Spleen (tissue), 11 donors: ENCODE data around the gene SMU1. TPM values are rescaled to one million over a fixed set of nuclear protein-coding genes. Genes with fewer than 3 reads are reported as not detected.

ENCODE experiments used
- DNase-seq: peaks from one replicate; pipeline ENCODE4 v3.0.0-alpha.2; 2020
- H3K27ac ChIP-seq, 8 donors: fragments of 200-600 bp; sonication (generic) in 7 of 8; 1 replicate in 4 of 8; 2 replicates in 4 of 8; pipeline versions ENCODE4 v1.5.0 to v1.8.0; 2016 to 2021; ENCODE audit warnings: inconsistent platforms in 4 of 8, mild to moderate bottlenecking in 4 of 8, moderate library complexity in 1 of 8
- H3K27me3 ChIP-seq, 7 donors: fragments of 200-600 bp; sonication (generic) in 6 of 7; replicated peaks in 1 of 7; 1 replicate in 4 of 7; 2 replicates in 3 of 7; pipeline versions ENCODE4 v1.5.0 to v1.8.0; 2016 to 2021; ENCODE audit warnings: inconsistent platforms in 3 of 7, mild to moderate bottlenecking in 1 of 7
- H3K36me3 ChIP-seq, 6 donors: fragments of 200-600 bp; sonication (generic) in 5 of 6; 1 replicate in 4 of 6; 2 replicates in 2 of 6; pipeline versions ENCODE4 v1.5.0 to v1.8.0; 2016 to 2021; ENCODE audit warnings: inconsistent platforms in 2 of 6
- H3K4me1 ChIP-seq, 6 donors: fragments of 200-600 bp; sonication (generic) in 5 of 6; 1 replicate in 3 of 6; 2 replicates in 3 of 6; pipeline versions ENCODE4 v1.5.0 to v1.8.0; 2016 to 2021; ENCODE audit warnings: inconsistent platforms in 3 of 6
- H3K4me3 ChIP-seq, 8 donors: fragments of 200-600 bp; sonication (generic) in 7 of 8; 1 replicate in 4 of 8; 2 replicates in 4 of 8; pipeline versions ENCODE4 v1.5.0 to v1.8.0; 2016 to 2021; ENCODE audit warnings: inconsistent platforms in 4 of 8, mild to moderate bottlenecking in 4 of 8, moderate library complexity in 2 of 8
- H3K9me3 ChIP-seq, 8 donors: fragments of 200-600 bp; sonication (generic) in 7 of 8; 1 replicate in 4 of 8; 2 replicates in 4 of 8; pipeline versions ENCODE4 v1.5.0 to v1.8.0; 2016 to 2021; ENCODE audit warnings: inconsistent platforms in 4 of 8
- POLR2A ChIP-seq, 3 donors: fragments of 450-650 bp; IDR thresholded peaks; one replicate each; pipeline ENCODE4 v1.5.1; 2017; ENCODE audit warnings: antibody characterized with exemption in 3 of 3, mild to moderate bottlenecking in 1 of 3
- POLR2AphosphoS5 ChIP-seq, 3 donors: sonication (generic); formaldehyde crosslinking; IDR thresholded peaks; one replicate each; pipeline ENCODE4 v1.5.1; 2017; ENCODE audit warnings: antibody characterized with exemption in 3 of 3
- WGBS, 5 donors: extraction: QIAGEN DNeasy Blood & Tissue Kit in 3 of 5; methylation state at CpG; one replicate each; pipeline versions ENCODE4 v1.1.5 to v1.1.7; 2013 to 2018; 5-methylcytosine and 5-hydroxymethylcytosine counted together
- intact Hi-C: fragments of 100-400 bp; cut with DNase I; formaldehyde crosslinking; loops from one replicate; pipeline ENCODE4 v1.15.0; 2023; ENCODE audit warnings: low total_unique reads
- polyA plus RNA-seq, 3 donors: library from polyadenylated mRNA; stranded (reverse); fragments of 200-250 nt; gene quantifications; one replicate each; pipeline ENCODE4 v1.2.1, GENCODE V29; 2013
- total RNA-seq, 7 donors: library from RNA; depleted of rRNA in 3 of 7; stranded (reverse); fragments of >200 nt in 3 of 7; fragmentation: NEBNext Ultra II Directional in 4 of 7; extraction: Animal tissue kit (Norgen Biotek cat#: 25700) in 4 of 7; gene quantifications; one replicate each; pipeline versions ENCODE4 v1.1.0 to v1.2.1, GENCODE V29; 2016 to 2021
- TF ChIP-seq, protein P1 (sequence below), 11 experiments: fragments of 200-600 bp in 7 of 11; fragments of 450-650 bp in 4 of 11; sonication (generic) in 4 of 11; IDR thresholded peaks in 8 of 11; conservative IDR thresholded peaks in 3 of 11; 1 replicate in 7 of 11; 2 replicates in 4 of 11; pipeline versions ENCODE4 v1.4.0 to v1.8.0; 2016 to 2021; ENCODE audit warnings: antibody characterized with exemption in 11 of 11, inconsistent platforms in 4 of 11, mild to moderate bottlenecking in 1 of 11
- donor health status: healthy with polysubstance abuse.
- donor health status: DM: no; HTN: no; CAD: no; lungs with moderate emphysema.
- donor health status: DM: no; HTN: no; CAD: no.
- donor health status: Bipolar disorder and iron deficiency.
- donor health status: healthy.
- donor health status: DM: no; HTN: no; CAD: no.
- donor health status: DM: yes; HTN: yes; CAD: no.

The SMU1 gene
- total and polyA plus RNA-seq, 10 donors = 7.2 to 23.3 (median 18.8) TPM

DNA sequence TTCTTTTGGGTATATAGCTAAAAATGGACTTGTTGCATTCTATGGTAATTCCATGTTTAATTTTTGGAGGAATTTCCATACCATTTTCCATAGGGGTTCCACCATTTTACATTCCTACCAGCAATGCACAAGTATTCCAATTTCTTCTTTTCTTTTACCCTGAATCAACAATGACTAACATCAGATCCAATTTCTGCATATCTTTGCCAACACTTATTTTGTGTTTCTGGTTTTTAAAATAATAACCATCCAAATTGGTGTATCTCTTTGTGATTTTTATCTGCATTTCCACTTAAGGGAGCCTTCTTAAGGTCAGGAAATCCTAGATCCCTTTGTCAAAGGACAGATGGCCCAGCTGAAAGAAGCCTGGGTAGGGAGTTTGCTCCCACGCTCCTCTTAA is 29.5 kb upstream of the SMU1 start:
- peak overlapping the region in 1 of 8 donors; percentile 69 for H3K27ac ChIP-seq
- TF ChIP-seq, protein P1, sequence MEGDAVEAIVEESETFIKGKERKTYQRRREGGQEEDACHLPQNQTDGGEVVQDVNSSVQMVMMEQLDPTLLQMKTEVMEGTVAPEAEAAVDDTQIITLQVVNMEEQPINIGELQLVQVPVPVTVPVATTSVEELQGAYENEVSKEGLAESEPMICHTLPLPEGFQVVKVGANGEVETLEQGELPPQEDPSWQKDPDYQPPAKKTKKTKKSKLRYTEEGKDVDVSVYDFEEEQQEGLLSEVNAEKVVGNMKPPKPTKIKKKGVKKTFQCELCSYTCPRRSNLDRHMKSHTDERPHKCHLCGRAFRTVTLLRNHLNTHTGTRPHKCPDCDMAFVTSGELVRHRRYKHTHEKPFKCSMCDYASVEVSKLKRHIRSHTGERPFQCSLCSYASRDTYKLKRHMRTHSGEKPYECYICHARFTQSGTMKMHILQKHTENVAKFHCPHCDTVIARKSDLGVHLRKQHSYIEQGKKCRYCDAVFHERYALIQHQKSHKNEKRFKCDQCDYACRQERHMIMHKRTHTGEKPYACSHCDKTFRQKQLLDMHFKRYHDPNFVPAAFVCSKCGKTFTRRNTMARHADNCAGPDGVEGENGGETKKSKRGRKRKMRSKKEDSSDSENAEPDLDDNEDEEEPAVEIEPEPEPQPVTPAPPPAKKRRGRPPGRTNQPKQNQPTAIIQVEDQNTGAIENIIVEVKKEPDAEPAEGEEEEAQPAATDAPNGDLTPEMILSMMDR (IDR thresholded peaks at IDR 0.05 in 8 of 11, conservative IDR thresholded peaks at IDR 0.05 in 3 of 11) = no peak
- no peak for TF ChIP-seq POLR2AphosphoS5 (IDR thresholded peaks at IDR 0.05)
- TF ChIP-seq POLR2A (IDR thresholded peaks at IDR 0.05) = no peak
- intact Hi-C loops = no loop called here
- H3K36me3 ChIP-seq = peaks cover 0 to 24% (median 6%) of the 10 kb centered on the region in 6 donors
- H3K4me1 ChIP-seq = peaks cover 0 to 31% (median 17%) of the 10 kb centered on the region in 6 donors
- WGBS, 5 donors = 93 to 100% (median 95%) methylated on average over 1 of the region's 1 CpG
- no peak overlapping the region for H3K4me3 ChIP-seq
- no peaks in the 10 kb centered on the region for H3K9me3 ChIP-seq
- H3K27me3 ChIP-seq = no peaks in the 10 kb centered on the region
- no peak for DNase-seq

DNA sequence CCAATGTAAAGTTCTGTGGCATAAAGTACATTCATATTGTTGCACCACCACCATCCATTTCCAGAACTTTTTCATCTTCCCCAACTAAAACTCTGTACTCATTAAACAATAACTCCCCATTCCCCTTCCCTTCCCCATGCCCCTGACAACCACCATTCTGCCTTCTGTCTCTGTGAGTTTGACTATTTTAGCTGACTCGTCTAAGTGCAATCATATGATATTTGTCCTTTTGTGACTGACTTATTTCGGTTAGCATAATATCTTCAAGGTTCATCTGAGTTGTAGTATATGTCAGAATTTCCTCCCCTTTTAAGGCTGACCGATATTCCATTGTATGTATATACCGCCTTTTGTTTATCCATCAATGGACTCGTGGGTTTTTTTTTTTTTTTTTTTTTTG is 29.0 kb upstream of the SMU1 start:
- intact Hi-C loops = no loop called here
- H3K4me3 ChIP-seq = no peak overlapping the region
- WGBS, 5 donors = 74 to 94% (median 88%) methylated on average over 5 of the region's 5 CpGs
- peaks cover 0 to 28% (median 16%) of the 10 kb centered on the region in 6 donors for H3K4me1 ChIP-seq
- no peaks in the 10 kb centered on the region for H3K9me3 ChIP-seq
- DNase-seq = no peak
- no peak overlapping the region for H3K27ac ChIP-seq
- TF ChIP-seq POLR2AphosphoS5 (IDR thresholded peaks at IDR 0.05) = no peak
- no peak for TF ChIP-seq POLR2A (IDR thresholded peaks at IDR 0.05)
- TF ChIP-seq, protein P1 (IDR thresholded peaks at IDR 0.05 in 8 of 11, conservative IDR thresholded peaks at IDR 0.05 in 3 of 11) = no peak
- no peaks in the 10 kb centered on the region for H3K27me3 ChIP-seq
- H3K36me3 ChIP-seq = peaks cover 0 to 19% (median 4%) of the 10 kb centered on the region in 6 donors

DNA sequence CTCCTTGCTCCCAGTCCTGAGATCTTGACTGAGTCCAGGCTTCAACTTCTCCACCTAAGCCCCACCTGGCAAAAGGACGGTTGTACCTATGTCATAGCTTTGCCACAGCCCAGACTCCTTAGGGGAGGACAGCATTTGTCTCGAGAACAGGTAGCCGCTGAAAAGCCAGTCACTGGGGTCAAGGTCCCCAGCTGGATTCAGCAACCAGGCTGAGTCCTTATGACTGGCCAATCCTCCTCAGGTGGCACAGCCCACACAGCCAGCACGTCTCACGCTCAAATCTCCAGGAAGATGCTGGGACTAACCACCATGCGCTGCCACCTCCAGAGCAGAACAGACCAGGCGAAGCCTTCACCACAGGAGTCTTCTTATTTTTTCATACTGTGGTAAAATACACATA is 27.9 kb upstream of the SMU1 start:
- Histone ChIP-seq H3K9me3 (no peaks in the 10 kb centered on the region), H3K27ac (no peak overlapping the region), H3K4me3 (no peak overlapping the region), H3K27me3 (no peaks in the 10 kb centered on the region), H3K36me3 (peaks cover 0 to 8% (median 0%) of the 10 kb centered on the region in 6 donors), H3K4me1 (peaks cover 0 to 28% (median 14%) of the 10 kb centered on the region in 6 donors)
- WGBS, 5 donors = 79 to 95% (median 90%) methylated on average over 7 of the region's 7 CpGs
- intact Hi-C loops = no loop called here
- no peak for DNase-seq
- no peak for TF ChIP-seq POLR2AphosphoS5 (IDR thresholded peaks at IDR 0.05)
- TF ChIP-seq, protein P1 (IDR thresholded peaks at IDR 0.05 in 8 of 11, conservative IDR thresholded peaks at IDR 0.05 in 3 of 11) = no peak
- TF ChIP-seq POLR2A (IDR thresholded peaks at IDR 0.05) = no peak

DNA sequence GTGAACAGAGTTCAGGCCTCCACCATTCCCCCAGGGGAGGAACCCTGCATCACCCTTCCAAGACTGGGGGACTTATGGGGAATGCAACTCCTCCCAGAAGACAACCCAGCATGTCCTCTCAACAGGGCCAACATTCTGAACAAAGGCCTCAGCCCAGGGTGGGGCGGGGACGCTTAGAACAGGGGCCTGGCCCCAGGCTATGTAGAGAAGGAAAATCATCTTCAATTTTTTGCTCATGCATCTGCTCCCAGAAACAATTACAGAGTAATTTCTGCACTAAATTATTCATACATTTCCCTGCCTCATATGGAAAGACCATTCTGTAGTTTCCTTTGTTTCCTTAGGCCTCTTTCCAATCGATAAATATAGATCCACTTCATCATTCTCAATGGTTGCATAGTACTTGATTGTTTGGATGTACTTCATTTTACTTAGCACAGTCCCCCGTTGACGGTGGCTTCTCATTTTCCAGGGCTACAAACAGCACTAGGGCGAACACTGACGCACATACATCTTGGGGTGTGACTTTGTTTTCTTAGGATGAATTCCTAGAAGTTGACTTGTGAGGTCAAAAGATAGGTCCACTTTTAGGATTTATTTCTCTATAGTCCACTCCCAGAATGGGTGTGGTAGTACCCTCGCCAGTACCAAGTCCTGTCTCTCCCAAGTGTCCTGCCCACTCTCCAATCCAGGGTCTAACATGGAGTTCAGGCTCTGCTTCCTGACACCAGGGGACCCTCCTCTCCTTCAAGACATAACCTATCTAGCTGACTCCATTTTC is 27.2 kb upstream of the SMU1 start:
- Histone ChIP-seq H3K27me3 (no peaks in the 10 kb centered on the region), H3K36me3 (peaks cover 0 to 1% (median 0%) of the 10 kb centered on the region in 6 donors), H3K9me3 (no peaks in the 10 kb centered on the region), H3K4me3 (no peak overlapping the region), H3K27ac (peak overlapping the region in 1 of 8 donors; percentile 17), H3K4me1 (peaks cover 0 to 28% (median 14%) of the 10 kb centered on the region in 6 donors)
- DNase-seq = no peak
- TF ChIP-seq, protein P1 (IDR thresholded peaks at IDR 0.05 in 8 of 11, conservative IDR thresholded peaks at IDR 0.05 in 3 of 11) = no peak
- no peak for TF ChIP-seq POLR2A (IDR thresholded peaks at IDR 0.05)
- no peak for TF ChIP-seq POLR2AphosphoS5 (IDR thresholded peaks at IDR 0.05)
- intact Hi-C loops = no loop called here
- 85 to 99% (median 93%) methylated on average over 8 of the region's 8 CpGs for WGBS, 5 donors
